Inferior parietal cortex (tissue), 1 donor: Measurements from ENCODE around the gene ZNF579.

ENCODE experiments used
- DNase-seq: peaks from one replicate; pipeline ENCODE4 v3.0.0-alpha.2; 2016; ENCODE audit errors: extremely low spot score

The ZNF579 gene

DNA sequence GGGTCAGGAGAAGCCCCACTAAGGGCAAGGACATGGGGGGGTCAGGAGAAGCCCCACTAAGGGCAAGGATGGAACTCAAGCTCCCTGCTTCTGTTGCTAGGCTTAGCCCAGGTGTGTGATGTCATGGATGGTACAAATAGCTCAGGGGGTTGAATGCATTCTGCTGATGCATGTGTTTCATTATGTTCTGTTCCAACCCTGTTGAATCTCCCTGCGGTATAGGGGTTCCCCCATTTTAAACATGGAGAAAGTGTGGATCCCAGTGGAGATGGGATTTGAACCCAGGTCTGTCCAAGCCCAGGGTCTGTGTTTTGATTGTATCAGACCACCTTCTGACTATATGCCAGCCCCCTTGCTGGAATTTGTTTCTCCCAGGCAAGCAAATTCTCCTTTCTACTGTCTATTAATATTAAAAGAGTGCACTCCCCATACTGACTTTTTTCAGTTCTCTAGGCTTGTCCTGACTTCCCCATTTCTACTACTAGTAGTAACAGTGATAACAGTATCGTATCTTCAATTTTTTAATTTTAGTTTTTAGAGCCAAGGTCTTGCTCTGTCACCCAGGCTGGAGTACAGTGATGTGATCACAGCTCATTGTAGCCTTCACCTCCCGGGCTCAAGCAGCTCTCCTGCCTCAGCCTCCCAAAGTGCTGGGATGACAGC, 31.5 kb upstream of the ZNF579 start:
- no peak for DNase-seq

GRCh38 chr19:55611300-55611982, 30.8 kb upstream of the ZNF579 start:
- DNase-seq = no peak

- DNase-seq = no peak
Measured at GRCh38 chr19:55609326-55609725, 28.7 kb upstream of the ZNF579 start.

DNA sequence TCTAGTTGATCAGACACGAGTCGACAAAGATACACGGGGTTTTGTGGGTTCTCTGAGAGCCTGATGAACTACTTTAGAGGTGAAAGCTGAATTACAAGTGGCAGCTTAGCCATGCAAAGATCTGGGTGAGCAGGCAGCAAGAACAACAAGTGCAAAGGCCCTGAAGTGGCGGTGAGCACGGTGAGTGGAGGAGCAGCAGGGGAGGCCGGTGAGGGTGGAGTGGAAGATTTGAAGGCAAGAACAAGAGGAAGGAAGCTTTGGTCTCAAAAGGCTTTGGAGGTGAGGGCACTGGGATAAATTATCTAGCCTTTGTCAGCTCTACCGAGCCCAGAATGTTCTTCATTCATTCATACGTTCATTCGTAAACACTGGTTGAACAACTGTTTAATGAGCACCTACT, 26.2 kb upstream of the ZNF579 start:
- DNase-seq = no peak

GRCh38 chr19:55606471-55606787, 25.8 kb upstream of the ZNF579 start:
- no peak for DNase-seq

- DNase-seq = peak; percentile 54
Measured at GRCh38 chr19:55605637-55606470, 25.2 kb upstream of the ZNF579 start, which contains the start of gene ZNF865. TSS of gene ZNF865 (plus strand) at chr19:55605647. CDS start at chr19:55613619, 7,972 bp downstream.

DNA sequence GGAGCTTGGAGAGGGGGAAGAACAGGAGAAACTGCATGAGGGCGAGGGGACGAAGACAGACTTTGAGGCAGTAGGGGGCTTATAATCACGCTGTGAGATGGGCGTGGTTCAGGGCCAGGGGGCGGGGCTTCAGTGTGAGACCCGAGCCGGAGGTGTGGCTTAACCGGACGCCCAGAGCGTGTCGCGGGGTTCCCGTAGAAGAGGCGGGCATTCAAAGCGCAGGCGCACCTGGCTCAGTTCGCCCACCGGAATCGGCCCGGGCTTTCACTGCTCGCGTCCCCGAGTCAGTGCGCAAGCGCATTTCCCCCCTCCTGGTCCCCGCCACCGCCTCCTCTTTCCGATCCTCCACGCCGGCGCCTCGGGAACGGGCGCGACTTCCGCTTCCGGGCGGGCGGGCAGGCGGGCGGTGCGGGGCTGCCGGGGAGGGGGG, 24.6 kb upstream of the ZNF579 start:
- peak; percentile 95 for DNase-seq

DNA sequence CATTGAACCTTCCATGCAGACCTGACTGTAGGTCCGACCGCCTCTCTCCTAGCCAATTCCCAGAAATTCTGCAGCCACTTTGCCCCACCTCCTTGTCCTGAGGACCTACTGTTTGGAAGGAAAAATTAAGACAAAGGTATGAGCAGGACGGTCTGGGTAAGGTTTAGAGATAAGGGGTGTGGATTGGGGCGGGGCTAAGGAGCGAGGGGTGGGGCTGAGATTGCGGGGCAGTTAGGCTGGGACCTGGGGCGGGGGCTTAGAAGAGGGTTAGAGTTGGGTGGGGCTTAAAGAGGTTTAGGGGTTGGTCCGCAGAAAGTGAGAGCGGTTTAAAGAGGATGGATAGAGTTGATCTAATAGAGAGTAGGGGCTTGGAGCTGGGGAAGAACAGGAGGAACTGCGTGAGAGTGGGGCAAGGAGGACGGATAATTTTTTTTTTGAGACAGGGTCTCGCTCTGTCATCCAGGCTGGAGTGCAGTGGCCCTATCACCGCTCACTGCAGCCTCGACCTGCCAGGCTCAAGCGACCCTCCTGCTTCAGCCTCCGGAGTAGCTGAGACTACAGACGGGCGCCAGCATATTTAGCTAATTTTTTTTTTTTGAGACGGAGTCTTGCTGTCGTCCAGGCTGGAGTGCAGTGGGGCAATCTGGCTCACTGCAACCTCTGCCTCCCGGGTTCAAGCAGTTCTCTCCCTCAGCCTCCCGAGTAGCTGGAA, 23.1 kb upstream of the ZNF579 start:
- DNase-seq = no peak

- DNase-seq = no peak
Measured at GRCh38 chr19:55603115-55603514, 22.5 kb upstream of the ZNF579 start.

GRCh38 chr19:55602104-55603001, 21.7 kb upstream of the ZNF579 start:
- no peak for DNase-seq

DNA sequence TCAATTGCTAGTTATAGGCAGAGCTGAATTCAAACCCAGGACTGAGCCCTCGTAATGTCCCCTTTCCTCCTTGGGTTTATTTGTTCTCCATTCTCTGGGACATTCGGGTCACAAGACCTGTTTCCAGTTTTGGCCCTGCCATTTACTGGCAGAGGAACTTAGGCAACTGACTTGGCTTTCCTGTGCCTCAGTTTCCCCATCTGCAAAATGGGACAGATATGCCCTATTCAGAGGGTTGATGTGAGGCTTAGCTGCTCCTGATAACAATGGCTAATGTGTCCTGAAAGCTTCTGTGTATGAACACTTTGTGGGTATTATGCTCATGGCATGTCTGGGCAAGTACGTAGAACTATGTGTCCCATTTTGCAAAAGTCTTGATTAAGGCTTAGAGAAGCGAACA, 20.4 kb upstream of the ZNF579 start:
- no peak for DNase-seq

DNA sequence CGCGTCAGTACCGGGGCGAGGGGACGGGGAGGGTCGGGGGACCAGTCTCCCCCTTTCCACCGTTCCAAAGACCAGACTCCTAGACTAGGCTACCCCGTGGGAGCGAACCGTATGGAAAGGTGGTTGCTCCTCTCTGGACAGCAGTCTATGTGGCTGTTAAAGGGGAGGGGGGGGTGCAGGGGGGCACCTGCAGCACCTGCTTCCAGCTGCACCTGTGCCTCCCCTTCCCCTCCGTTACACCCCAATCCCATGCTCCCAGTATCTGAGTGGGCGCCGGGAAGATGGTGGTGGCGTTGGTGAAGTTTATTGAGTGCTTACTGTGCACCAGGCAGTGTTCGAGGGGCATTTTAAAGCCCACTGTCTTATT, 20.0 kb upstream of the ZNF579 start:
- no peak for DNase-seq

DNA sequence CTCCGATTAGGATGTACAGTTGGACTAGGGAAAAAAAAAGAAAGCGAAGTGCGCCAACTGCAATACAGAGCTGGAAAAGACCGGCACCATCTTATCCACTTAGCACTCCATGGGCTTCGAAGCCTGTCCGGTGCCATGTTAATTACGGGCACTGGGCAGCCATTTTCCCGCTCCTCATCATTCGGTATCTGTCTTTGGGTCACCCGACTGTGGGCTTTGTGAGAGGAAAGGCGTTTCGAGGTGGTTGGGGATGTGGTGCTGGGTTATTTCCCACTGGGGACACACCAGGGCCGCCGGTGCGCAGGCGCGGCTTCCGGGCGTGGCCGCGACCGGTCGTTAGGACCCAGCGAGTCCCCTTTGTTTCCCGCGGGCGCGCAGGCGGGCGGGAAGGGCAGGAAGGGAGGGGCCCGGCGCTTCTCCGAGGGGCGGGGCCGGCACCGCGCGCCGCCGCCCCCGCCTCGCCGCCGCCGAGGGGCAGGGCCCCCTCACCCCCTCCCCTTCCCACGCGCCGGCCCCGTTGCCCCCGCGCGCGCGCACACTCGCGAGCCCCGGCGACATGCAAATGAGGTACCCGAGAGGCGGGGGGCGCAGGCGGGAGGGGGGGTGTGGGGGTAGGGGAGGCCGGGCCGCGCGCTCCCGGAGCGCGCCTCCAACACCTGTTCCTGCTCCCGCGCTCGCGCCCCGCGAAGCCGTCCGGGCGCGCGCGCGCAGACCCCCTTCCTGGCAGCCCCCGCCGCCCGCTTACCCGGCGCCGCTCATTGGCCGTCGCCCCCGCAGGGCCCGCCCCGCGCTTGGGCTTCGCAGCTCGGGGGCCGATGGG, 19.4 kb upstream of the ZNF579 start, which contains the start of gene ZNF524:
Gene ZNF524 (plus strand): TSS at position 447 of the 820 bp plus-strand sequence. CDS start 1,825 bp downstream, outside the sequence.
- DNase-seq = peak; percentile 94

GRCh38 chr19:55599468-55599841, 18.8 kb upstream of the ZNF579 start, which contains the start of gene FIZ1:
TSS of gene FIZ1 (minus strand) at chr19:55599517. CDS start at chr19:55597865, 1,652 bp downstream.
- DNase-seq = peak; percentile 96

- DNase-seq = peak; percentile 79
Measured at GRCh38 chr19:55598719-55599467, 18.2 kb upstream of the ZNF579 start.

GRCh38 chr19:55598034-55598433, 17.4 kb upstream of the ZNF579 start:
- no peak for DNase-seq

DNA sequence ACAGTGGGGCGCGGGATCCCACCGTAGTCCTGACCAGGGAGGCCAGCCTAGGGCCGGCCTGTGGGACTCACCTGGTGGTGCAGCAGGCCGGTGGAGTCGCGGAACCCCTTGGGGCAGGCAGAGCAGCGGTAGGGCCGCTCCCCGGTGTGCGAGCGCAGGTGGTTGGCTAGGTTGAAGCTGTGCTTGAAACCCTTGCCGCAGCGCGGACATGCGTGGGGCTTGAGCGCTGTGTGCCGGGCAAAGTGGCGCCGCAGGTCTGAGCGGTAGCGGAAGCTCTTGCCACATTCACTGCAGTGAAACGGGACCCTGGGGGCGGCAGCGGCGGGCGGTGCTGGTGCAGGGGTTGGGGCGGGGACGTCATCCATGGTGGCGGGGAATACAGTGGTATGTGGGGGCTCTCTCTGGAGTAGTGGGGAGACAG, 16.9 kb upstream of the ZNF579 start:
- DNase-seq = no peak

GRCh38 chr19:55596304-55596703, 15.7 kb upstream of the ZNF579 start:
- no peak for DNase-seq

DNA sequence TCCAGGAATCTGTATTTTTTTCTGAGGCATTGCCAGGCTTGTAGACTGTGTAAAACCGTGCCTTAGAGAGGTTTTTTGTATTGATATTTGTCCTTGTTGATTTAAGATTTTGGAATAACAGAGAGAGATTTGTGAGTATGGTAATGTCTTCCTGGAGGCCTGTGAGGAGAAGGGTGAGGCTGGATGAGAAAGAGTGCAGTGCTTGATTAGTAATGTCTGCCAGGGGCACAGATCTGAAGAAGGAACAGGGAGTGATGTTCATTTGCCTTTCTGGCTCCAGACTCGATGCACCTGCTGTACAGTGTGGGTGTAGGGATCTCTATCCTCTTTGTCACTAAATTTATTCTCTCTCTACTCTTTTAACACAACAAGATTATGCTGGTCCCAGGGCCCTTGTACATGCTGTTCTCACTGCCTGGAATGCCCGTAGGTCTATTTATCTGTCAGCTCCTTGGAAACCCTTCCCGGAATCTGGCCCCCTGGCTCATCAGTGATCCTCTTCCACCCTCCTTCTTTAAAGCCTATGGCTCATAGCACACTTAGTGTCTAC, 14.4 kb upstream of the ZNF579 start:
- no peak for DNase-seq
